GM12872 (cell line): ENCODE measurements around the gene CLSTN1.

Experiments used
- CTCF ChIP-seq: IDR thresholded peaks from 3 replicates; pipeline ENCODE4 v1.5.1; 2011; ENCODE audit warnings: low read depth, mild to moderate bottlenecking, low read length, moderate library complexity; ENCODE audit not compliant: insufficient read depth

The CLSTN1 gene

GRCh38 chr1:9680828-9681227, 142.9 kb downstream of the CLSTN1 start:
- TF ChIP-seq CTCF: no peak

- no peak for TF ChIP-seq CTCF
Measured at GRCh38 chr1:9680091-9680490, 143.7 kb downstream of the CLSTN1 start.
